Activated CD4-positive, alpha-beta T cell treated with anti-CD3 and anti-CD28 coated beads, Interleukin-2, amount 50 U/mL, for 1 hour (primary cell): ENCODE results near the gene PLEKHG4B.
"Not testable (repeated sequence)": the region's sequence is repeated elsewhere in the genome, so short reads cannot be mapped to it uniquely, and the experiment has no call there.

ENCODE experiments used
- DNase-seq: peaks from one replicate; pipeline ENCODE4 v3.0.0-alpha.2; 2020

Gene PLEKHG4B

GRCh38 chr5:91556-92263 lies at the start of gene PLEKHG4B:
Gene PLEKHG4B (plus strand): TSS chr5:92168. CDS start chr5:92232, 64 bp downstream.
- no peak for DNase-seq

- no peak for DNase-seq
Measured at GRCh38 chr5:42250-42649, 49.7 kb upstream of the PLEKHG4B start.

GRCh38 chr5:48192-48591 lies 43.8 kb upstream of the PLEKHG4B start:
- no peak for DNase-seq

GRCh38 chr5:49530-49929 lies 42.4 kb upstream of the PLEKHG4B start:
- DNase-seq: not testable (repeated sequence)

- no peak for DNase-seq
Measured at GRCh38 chr5:49953-50544, 41.9 kb upstream of the PLEKHG4B start.

- no peak for DNase-seq
Measured at GRCh38 chr5:50724-51499, 41.1 kb upstream of the PLEKHG4B start.

- DNase-seq: no peak
Measured at GRCh38 chr5:51500-51823, 40.5 kb upstream of the PLEKHG4B start.

- no peak for DNase-seq
Measured at GRCh38 chr5:53381-54174, 38.4 kb upstream of the PLEKHG4B start.

GRCh38 chr5:54175-54730 lies 37.7 kb upstream of the PLEKHG4B start:
- DNase-seq: no peak

GRCh38 chr5:54876-55569 lies 36.9 kb upstream of the PLEKHG4B start:
- no peak for DNase-seq

- DNase-seq: no peak
Measured at GRCh38 chr5:56561-57290, 35.2 kb upstream of the PLEKHG4B start.

- not testable (repeated sequence) for DNase-seq
Measured at GRCh38 chr5:60250-60649, 31.7 kb upstream of the PLEKHG4B start.

GRCh38 chr5:70440-70839 lies 21.5 kb upstream of the PLEKHG4B start:
- no peak for DNase-seq

GRCh38 chr5:72316-73180 lies 19.4 kb upstream of the PLEKHG4B start:
- DNase-seq: not testable (repeated sequence)

- not testable (repeated sequence) for DNase-seq
Measured at GRCh38 chr5:73181-73447, 18.9 kb upstream of the PLEKHG4B start.

- DNase-seq: no peak
Measured at GRCh38 chr5:73768-74502, 18.0 kb upstream of the PLEKHG4B start.

- DNase-seq: no peak
Measured at GRCh38 chr5:74503-75109, 17.4 kb upstream of the PLEKHG4B start.

GRCh38 chr5:75331-76320 lies 16.3 kb upstream of the PLEKHG4B start:
- DNase-seq: no peak
